Breast epithelium (tissue), 3 donors: Measurements from ENCODE around the gene AMMECR1.

ENCODE experiments used
- POLR2A ChIP-seq: fragments of 450-650 bp; IDR thresholded peaks from one replicate; pipeline ENCODE4 v1.6.1; 2016; ENCODE audit warnings: antibody characterized with exemption, mild to moderate bottlenecking, moderate library complexity
- TF ChIP-seq, protein P1 (sequence below), 3 donors: fragments of 450-650 bp; IDR thresholded peaks; one replicate each; pipeline ENCODE4 v1.5.1; 2016 to 2017; ENCODE audit warnings: antibody characterized with exemption in 3 of 3, mild to moderate bottlenecking in 3 of 3, moderate library complexity in 3 of 3

DNA sequence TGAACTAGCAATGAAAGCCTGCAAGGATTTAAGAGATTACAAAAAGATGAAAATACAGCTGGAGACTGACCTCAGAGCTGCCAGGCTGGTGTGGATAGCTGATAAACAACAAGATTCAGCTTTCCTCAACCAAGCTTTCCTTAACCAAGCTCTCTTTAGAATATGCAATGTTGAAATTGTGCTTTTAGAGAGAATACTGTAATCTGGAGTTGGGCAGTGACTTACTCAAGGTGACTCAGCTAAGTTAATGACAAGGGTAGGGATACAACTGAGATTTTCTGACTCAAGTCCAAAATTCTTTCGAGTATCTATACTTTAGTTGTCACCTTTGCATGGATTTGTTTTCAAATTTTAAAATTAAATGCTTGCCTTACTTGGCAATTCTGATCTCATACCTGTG lies 98.0 kb downstream of the AMMECR1 start:
- TF ChIP-seq, protein P1, sequence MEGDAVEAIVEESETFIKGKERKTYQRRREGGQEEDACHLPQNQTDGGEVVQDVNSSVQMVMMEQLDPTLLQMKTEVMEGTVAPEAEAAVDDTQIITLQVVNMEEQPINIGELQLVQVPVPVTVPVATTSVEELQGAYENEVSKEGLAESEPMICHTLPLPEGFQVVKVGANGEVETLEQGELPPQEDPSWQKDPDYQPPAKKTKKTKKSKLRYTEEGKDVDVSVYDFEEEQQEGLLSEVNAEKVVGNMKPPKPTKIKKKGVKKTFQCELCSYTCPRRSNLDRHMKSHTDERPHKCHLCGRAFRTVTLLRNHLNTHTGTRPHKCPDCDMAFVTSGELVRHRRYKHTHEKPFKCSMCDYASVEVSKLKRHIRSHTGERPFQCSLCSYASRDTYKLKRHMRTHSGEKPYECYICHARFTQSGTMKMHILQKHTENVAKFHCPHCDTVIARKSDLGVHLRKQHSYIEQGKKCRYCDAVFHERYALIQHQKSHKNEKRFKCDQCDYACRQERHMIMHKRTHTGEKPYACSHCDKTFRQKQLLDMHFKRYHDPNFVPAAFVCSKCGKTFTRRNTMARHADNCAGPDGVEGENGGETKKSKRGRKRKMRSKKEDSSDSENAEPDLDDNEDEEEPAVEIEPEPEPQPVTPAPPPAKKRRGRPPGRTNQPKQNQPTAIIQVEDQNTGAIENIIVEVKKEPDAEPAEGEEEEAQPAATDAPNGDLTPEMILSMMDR (IDR thresholded peaks at IDR 0.05) = no peak
- TF ChIP-seq POLR2A = no peak
